ENCODE measurements around the gene DCAF17.
A peak's percentile ranks its signal among the peaks of the same experiment; 100 is the strongest.
"Not testable (repeated sequence)": the region's sequence is repeated elsewhere in the genome, so short reads cannot be mapped to it uniquely, and the experiment has no call there.

Gene DCAF17

DNA sequence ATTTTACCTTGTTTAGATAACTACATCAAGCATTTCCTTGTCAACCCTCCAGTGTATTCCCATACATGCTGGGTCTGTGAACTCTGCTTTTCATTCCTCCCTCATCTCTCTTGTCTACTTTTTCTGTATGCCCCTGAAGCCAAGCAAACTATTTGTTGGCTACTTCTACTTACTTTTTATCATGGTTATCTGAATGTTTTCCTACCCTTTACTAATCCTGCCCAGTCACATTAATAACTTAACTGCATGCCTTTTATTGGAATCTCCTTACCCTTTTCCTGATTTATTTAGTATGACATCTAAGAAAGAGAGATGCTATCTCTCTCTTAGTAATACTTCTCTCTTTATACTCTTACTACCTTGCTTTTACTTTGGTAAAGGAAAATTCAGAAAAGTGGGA is 17.0 kb downstream of the DCAF17 start:
- no peak for DNase-seq (ENCODE audit: low read depth, low spot score)

DNA sequence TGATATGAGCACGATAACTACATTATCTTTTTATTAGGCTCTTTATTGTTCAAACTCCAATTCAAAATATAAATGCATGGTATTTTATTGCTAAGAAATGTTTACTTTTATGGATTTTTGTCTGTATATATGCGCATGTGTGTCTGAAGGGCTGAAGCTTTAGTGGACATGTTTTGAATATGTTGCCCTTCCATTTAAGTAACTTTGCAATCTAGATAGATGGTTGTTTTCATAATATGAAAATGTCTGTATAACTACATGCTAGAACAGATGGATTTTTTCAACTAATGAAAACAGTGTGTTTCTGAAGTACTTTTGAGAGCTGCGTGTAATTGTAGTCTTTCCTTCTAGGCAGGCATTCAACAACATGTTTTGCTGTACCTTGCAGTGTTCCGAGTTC is 18.7 kb downstream of the DCAF17 start:
- no peak for DNase-seq (ENCODE audit: low read depth, low spot score)

DNA sequence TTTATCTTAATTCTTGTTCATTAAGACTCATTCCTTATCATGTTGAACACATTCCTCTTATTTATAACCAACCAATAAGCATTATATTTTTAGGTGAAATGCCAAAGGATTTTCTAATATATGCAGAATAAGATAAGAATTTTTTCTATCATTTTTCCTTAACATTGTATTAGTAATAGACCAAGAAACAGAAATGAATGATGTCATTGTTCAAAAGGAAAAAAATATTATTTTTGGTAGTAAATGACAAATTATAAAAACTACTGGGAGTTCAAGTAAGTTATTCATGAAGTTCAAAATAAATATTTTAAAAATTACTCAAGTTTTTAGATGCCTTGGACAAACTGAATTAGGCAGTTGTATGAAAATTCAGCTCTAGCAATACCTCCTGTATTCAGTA is 25.5 kb downstream of the DCAF17 start:
- DNase-seq (ENCODE audit: low read depth, low spot score), result no peak

DNA sequence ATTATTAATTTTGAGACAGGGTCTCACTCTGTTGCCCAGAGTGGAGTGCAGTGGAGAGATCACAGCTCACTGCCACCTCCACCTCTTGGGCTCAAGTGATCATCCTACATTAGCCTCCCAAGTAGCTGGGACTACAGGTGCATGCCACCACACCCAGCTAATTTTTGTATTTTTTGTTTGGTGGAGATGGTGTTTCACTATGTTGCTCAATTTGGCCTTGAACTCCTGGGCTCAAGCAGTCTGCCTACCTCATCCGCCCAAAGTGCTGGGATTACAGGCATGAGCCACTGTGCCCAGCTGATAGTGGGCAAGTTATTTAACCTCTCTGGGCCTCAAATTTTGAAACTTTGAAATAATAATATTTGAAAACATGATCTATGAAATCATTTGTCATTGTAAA is 26.5 kb downstream of the DCAF17 start:
- no peak for DNase-seq (ENCODE audit: low read depth, low spot score)

DNA sequence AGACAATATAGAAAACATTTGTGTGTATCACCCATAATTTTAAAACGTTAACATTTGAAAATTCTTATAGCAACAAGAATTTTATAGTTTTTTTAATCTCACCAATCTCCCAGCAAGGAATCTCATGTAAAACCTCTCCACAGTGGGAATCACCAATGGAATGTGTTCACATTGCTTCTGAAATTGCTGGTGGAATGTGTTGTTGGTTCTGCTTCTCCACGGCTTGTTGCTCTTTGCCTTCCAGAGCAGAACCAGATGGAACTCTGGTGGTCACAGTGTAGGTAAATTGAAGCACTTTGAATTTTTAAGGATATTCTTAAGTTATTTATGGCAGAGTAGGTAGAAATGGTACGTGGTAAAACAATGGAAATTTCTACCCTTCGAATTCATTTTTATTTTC is 35.1 kb downstream of the DCAF17 start:
- DNase-seq (ENCODE audit: low read depth, low spot score), result no peak

DNA sequence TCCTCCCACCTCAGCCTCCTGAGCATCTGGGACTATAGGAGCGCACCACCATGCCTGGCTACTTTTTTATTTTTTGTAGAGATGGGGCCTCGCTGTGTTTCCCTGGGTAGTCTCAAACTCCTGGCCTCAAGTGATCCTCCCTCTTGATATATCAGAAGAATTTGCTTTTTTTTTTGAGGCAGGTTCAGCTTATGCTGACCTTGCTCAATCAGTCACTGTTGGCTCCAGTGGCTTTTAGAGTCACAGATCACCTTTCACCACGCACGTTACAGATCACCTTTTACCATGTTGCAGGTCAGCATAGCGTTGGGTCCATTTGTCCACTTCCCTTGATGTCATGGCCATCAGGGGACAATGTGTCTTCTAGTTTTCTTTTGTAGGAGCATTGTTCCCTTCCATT is 36.1 kb downstream of the DCAF17 start:
- DNase-seq (ENCODE audit: low read depth, low spot score), result no peak

DNA sequence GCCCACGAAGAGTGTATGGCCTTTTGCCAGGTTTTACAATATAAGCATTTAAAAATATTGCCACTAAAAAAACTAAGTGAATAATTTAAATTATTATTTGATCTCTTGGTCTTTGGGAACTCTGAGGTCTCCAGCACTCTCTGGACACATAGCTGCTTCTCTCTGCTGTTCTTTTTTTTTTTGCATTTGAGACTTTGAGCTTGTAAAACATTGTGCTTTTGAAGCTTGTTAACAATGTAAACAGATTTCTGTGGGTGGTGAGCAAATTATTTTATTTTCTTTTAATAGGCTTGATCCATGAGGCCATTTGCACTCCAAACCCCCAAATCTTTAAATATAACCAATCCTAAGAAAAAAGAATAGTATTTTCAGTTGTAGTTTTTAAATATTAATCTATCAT is 42.0 kb downstream of the DCAF17 start:
- DNase-seq (ENCODE audit: low read depth, low spot score), result no peak

DNA sequence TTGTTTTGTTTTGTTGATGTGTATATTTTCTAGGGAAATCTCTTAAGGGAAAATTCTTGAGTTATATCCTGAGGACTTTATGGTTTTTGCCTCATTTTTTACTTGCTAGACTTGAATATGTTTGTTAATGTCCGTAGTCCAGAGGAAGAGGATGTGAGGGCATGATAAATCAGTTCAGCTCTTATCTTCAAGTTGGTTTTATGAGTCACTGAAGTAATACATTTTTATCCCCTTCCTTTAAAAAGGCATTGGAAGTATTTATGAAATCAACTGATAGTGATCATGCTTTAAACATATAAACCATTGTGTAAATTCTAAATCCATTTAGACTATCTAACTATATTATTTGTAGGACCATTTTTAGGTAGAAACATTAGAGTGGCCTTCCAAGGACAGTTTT is 44.3 kb downstream of the DCAF17 start:
- DNase-seq (ENCODE audit: low read depth, low spot score), result no peak

DNA sequence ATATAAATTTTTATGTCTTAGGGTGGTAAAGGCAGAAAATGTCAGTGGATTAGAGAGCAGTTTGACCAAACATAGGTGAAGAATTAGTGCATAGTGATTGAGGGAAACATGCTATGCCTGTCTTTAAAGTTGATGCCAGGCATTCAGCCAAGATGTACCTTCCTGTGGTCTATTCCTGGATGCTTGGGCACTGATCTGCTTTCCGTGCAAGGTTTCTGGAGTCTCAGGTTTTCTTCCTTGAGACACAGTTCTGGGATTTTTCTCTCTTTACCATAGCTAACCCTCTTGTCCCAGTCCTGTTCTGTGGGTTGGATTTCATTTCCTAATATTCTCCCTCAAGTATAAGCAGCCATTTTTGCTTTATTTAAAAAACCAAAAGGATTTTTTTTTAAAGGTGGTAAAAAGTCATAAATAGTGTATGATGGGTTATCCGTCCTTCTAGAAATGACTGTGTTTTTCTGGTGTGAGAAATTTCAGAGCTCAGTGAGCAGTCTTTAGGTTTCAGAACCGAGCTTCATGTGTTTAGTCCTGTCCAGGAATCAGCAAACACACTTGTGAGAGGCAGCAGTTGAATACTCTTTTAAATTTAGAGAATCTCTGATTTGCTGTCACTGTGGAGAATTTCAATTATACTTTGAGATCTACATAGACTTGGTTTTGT is 45.3 kb downstream of the DCAF17 start:
- DNase-seq (ENCODE audit: low read depth, low spot score), result no peak

DNA sequence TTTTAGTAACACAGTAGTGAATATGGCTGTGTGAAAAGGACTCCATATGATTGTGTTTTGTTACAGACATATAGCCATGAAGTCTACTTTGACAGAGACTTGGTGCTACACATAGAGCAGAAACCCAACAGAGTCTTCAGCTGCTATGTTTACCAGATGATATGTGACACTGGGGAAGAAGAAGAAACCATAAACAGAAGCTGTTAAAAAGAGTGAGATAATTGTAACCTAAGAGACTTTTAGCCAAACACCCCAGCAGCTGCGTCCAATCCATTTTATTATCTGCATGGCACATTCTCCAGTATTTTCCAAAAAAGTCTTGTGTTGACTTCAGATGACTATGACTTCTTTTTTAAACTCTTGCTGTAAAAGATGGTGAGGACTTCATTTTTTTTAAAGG is 46.9 kb downstream of the DCAF17 start:
- DNase-seq (ENCODE audit: low read depth, low spot score), result no peak

DNA sequence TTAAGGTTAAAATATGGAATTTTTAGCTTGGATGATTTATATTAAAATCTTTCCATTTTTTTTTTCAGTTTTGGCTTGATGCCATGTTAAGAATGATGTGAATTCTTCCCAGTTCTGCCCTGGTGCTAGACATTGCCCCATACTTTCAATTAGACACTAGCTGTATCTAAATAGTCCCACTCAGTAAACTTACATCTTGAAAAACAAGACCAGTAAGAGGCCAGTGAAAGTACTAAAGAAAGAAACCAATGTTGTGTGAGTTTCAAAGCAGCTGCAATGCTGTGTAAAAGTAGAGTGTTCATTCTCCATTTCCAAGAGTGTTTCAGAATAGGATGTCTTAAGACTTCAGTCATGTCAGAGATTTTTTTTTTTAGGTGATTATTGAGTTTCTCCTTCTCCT is 48.3 kb downstream of the DCAF17 start:
- no peak for DNase-seq (ENCODE audit: low read depth, low spot score)

DNA sequence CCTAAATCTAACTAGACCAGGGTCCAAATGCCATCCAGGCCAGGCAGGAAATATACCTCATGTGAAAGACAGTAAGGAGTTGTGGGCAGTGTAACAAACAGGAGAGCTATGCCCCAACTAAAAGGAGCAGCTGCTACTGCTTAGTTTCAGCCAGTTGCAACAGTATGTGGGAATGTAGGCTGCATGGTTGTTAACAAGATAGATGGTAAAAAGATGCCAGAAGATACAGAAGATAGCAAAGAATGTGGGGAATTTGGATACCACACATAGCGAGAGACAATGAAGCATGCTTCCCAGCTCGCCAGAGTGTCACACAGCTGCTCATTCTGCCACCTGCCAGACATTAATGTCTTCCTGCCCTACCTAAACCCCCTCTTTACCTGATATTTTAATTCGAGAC is 48.9 kb downstream of the DCAF17 start:
- DNase-seq (ENCODE audit: low read depth, low spot score), result peak; percentile 50

DNA sequence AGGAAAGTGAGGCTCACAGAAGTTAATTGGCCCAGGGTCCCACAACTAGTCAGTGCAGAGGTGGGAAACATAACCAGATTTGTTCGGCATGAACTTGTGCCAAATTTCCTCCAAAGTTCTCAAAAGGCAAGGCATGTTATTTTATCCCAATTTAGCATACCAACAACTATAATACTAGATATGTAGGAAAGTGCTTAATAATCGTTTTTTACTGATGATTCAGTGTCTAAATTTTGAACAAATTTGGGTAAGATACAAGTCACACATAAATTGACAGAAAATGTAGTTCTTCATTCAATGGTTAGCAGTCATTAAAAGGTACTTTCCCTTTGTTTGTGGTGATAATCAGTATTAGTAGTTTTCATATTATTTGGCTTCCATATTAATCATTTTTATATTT is 49.8 kb downstream of the DCAF17 start:
- DNase-seq (ENCODE audit: low read depth, low spot score), result no peak

DNA sequence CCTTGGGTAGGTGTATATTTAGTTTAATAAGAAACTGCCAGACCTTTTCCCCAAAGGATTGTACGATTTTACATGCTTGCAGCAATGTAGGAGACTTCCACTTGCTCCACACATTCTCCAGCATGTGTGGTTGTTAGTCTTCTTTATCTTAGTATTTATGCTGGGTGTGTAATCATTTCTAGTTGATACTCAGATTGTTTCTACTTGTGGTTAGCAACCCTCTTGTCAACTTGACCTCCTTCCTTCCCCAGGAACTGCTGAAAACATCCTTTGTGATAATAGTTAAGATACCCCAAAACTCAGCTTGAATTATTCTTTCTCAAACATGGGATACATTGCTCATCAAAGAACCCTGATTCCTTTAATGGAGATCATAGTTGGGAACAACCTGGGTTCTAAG is 51.1 kb downstream of the DCAF17 start:
- no peak for DNase-seq (ENCODE audit: low read depth, low spot score)

DNA sequence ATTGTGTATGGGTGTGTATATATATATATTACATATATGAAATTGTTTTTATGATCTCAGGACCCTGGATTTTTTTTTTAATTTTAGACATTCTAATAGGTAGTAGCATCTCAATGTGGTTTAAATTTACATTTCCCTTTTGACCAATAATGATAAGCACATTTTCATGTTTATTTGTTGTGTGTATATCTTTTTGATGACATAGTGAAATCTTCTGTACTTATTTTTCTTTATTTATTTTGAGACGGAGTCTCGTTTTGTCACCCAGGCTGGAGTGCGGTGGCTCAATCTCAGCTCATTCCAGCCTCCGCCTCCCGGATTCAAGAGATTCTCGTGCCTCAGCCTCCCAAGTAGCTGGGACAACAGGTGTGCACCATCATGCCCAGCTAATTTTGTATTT is 53.2 kb downstream of the DCAF17 start:
- DNase-seq (ENCODE audit: low read depth, low spot score), result no peak

DNA sequence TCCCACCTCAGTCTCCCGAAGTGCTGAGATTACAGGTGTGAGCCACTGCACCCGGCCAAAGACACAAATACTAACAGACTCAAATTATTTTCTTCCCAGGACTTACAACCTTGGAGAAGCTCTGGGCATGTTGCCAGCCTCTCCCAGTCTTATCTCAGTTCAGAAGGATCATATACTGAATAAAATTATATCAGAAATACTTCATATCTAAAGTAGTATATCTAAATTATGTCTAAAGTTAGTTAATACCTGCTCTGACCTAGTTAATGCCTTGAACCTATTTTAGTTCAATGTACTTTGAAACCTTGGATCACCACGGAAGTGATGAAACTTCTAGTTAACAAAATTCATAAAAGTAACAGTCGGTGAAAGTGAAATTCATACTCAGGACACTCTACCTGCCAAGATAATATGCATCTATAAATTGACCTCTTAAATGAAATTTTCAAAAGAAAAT is 53.8 kb downstream of the DCAF17 start:
- no peak for DNase-seq (ENCODE audit: low read depth, low spot score)

DNA sequence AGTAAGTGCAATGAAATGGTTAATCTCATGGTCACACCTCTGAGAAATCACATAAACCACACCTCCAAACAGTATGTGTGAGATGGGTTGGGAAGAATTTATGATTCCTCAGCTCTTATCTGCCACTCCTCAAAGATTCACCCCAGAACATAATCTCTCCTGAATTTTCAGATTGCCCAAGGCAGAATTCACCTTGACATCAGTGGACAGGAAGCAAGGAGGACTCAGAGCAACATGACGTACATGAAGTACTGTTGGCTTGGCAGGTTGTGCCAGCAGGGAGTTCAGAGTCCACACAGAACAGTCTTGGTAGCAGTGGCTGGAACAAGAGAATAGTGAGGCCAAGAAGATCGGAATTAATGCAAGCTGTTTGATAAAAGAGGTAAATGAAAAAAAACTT is 56.6 kb downstream of the DCAF17 start:
- no peak for DNase-seq (ENCODE audit: low read depth, low spot score)

DNA sequence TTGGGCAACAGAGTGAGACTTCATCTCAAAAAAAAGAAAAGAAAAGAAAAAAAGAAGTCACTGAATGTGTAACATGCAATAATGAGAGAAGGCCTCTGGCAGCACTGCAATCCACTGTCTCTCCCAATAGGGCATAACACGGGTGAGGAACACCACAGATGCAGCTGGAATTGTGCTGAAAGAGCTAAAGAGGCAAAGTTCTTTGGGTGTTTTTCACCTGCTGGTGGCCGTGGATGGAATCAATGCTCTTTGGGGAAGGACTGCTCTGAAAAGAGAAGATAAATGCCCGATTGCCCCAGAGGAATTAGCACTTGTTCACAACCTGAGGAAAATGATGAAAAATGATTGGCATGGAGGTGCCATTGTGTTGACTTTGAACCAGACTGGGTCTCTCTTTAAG is 57.3 kb downstream of the DCAF17 start:
- no peak for DNase-seq (ENCODE audit: low read depth, low spot score)

DNA sequence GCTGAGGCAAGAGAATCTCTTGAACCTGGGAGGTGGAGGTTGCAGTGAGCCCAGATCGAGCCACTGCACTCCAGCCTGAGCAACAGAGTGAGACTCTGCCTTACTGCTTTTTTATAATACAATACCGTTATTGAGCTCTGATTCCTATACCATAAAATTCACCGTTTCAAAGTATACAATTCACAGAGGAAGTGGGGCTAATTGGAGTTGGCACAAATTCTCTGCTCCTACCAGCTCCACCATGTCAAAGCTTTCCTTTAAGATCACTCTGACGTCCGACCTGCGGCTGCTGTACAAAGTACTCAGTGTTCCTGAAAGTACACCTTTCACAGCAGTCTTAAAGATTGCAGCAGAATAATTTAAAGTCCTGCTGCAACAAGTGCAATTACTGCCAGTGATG is 58.6 kb downstream of the DCAF17 start:
- no peak for DNase-seq (ENCODE audit: low read depth, low spot score)

DNA sequence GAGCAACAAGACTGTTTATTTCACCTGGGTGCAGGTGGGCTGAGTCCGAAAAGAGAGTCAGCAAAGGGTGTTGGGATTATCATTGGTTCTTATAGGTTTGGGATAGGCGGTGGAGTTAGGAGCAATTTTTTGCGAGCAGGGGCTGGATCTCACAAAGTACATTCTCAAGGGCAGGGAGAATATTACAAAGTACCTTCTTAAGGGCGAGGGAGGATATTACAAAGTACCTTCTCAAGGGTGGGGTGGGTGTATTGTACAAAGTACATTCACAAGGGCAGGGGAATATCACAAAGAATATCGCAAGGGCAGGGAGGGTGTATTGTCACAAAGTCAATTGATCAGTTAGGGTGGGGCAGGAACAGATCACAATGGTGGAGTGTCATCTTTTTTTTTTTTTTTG is 63.6 kb downstream of the DCAF17 start:
- DNase-seq (ENCODE audit: low read depth, low spot score), result not testable (repeated sequence)

DNA sequence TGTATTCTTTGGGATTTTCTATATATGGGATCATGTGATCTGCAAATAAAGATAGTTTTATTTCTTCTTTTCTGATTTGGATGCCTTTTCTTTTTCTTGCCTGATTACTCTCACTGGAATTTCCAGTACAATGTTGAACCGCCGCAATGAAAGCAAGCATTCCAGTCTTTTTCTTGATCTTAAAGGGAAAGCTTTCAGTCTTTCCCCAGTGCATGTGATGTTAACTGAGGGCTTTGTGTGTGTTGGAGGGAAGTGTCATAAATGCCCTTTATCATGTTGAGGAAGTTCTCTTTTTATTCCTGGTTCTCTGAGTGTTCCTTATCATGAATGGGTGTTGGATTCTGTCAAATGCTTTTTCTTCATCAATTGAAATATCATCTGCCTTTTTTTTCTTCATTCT is 71.3 kb downstream of the DCAF17 start:
- no peak for DNase-seq (ENCODE audit: low read depth, low spot score)

DNA sequence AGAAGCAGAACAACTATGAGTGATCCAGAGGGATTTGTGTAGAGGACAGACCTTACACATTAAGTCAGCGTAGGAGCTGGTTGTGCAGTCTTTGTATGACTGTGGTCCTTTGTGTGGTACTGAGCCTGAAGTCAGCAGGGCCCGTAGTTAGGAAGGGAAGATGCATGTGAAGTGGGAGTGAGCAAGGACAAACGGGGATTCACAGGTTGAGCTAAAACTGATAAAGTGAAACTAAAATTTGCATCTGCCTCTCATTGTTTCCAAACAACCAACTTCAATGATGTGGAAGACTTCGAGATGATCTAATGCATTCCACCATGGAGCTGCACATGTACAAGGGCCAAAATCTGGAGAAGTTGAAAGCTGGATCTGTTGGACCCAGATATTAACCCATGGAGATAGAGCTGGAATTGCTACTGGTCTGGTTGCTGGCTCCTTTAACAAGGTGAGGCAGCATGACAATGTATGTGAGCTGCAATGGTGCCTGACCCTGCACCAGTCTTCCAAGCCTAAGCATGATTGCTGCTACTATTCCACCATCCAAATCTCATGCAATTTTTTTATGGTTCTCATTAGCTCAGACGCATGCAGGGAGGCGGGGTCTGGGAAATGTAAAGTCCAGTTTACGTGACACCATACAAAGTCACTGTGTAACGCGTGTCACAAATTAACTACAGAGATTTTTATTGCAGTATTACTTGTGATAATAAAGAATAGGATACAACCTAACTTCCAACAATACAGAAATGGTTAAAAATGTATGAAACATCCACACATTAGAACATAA is 76.1 kb downstream of the DCAF17 start:
- DNase-seq (ENCODE audit: low read depth, low spot score), result no peak

DNA sequence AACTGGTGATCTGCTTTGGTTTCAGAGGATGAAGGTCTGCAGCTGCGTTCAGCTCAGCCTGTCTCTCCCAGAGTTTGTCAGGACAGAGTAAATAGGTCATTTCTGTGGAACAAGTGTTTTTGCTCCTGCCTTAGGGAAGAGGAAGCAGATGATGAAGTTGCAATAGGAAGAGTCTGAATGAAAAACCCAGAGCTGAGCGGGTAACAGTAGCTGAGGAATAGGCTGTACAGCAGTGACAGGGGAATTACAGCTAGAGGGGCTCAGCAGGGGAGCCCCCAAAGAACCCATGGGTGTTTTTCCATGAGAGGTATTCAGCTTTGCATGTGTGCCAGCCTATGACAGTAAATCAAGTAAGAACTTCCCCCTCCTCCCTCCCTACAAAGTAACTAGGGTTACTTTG is 78.0 kb downstream of the DCAF17 start:
- no peak for DNase-seq (ENCODE audit: low read depth, low spot score)

Data from iPS DF 19.7 (cell line).